Measurements from ENCODE around the gene OXSM. TPM values are rescaled to one million over a fixed set of nuclear protein-coding genes. Genes with fewer than 3 reads are reported as not detected.

Gene OXSM
- total RNA-seq, 6 experiments from 2014 or later, result 6.5 to 12.2 (median 7.8) TPM

GRCh38 chr3:25751048-25751447 lies 38.8 kb upstream of the OXSM start:
- TF ChIP-seq CTCF (IDR thresholded peaks at IDR 0.05), result no peak

GRCh38 chr3:25751725-25752124 lies 38.2 kb upstream of the OXSM start:
- no peak for TF ChIP-seq CTCF (IDR thresholded peaks at IDR 0.05)
- peaks cover 21% of the 10 kb centered on the region for H3K36me3 Mint-ChIP-seq (ENCODE audit: low read depth)
- no peaks in the 10 kb centered on the region for H3K9me3 Mint-ChIP-seq
- DNase-seq, result no peak
- no peak overlapping the region for H3K4me3 Mint-ChIP-seq
- peaks cover 18% of the 10 kb centered on the region for H3K4me1 Mint-ChIP-seq (ENCODE audit: low read depth)
- no peaks in the 10 kb centered on the region; the same call in 1 of the 2 replicates for H3K27me3 Mint-ChIP-seq (ENCODE audit: insufficient read depth)
- H3K27ac Mint-ChIP-seq, result no peak overlapping the region; the same call in 1 of the 2 replicates

More at GRCh38 chr3:25751048-25751447, 38.8 kb upstream of the OXSM start:
- H3K27ac Mint-ChIP-seq, result no peak overlapping the region
- H3K36me3 Mint-ChIP-seq (ENCODE audit: low read depth), result peaks cover 21% of the 10 kb centered on the region; the same call in 1 of the 2 replicates
- no peaks in the 10 kb centered on the region for H3K9me3 Mint-ChIP-seq
- no peak overlapping the region for H3K4me3 Mint-ChIP-seq
- DNase-seq, result no peak
- peaks cover 19% of the 10 kb centered on the region for H3K4me1 Mint-ChIP-seq (ENCODE audit: low read depth)
- no peaks in the 10 kb centered on the region; the same call in 1 of the 2 replicates for H3K27me3 Mint-ChIP-seq (ENCODE audit: insufficient read depth)

- Mint-ChIP-seq H3K4me3 (no peak overlapping the region), H3K9me3 (peaks cover 4% of the 10 kb centered on the region), H3K36me3 (ENCODE audit: low read depth) (peaks cover 34% of the 10 kb centered on the region), H3K27me3 (ENCODE audit: insufficient read depth) (no peaks in the 10 kb centered on the region), H3K4me1 (ENCODE audit: low read depth) (no peaks in the 10 kb centered on the region; the same call in 1 of the 2 replicates), H3K27ac (no peak overlapping the region)
- DNase-seq, result no peak
- no peak for TF ChIP-seq CTCF (IDR thresholded peaks at IDR 0.05)
Observed at GRCh38 chr3:25768851-25769250, 21.0 kb upstream of the OXSM start.

- Mint-ChIP-seq H3K9me3 (peaks cover 4% of the 10 kb centered on the region), H3K4me3 (no peak overlapping the region), H3K27ac (no peak overlapping the region), H3K4me1 (ENCODE audit: low read depth) (no peaks in the 10 kb centered on the region; the same call in 1 of the 2 replicates), H3K27me3 (ENCODE audit: insufficient read depth) (no peaks in the 10 kb centered on the region), H3K36me3 (ENCODE audit: low read depth) (peaks cover 66% of the 10 kb centered on the region)
- no peak for DNase-seq
- no peak for TF ChIP-seq CTCF (IDR thresholded peaks at IDR 0.05)
Observed at GRCh38 chr3:25775936-25776335, 14.0 kb upstream of the OXSM start.

GRCh38 chr3:25780618-25781017 lies 9.3 kb upstream of the OXSM start:
- Mint-ChIP-seq H3K9me3 (no peaks in the 10 kb centered on the region), H3K27me3 (ENCODE audit: insufficient read depth) (no peaks in the 10 kb centered on the region), H3K4me3 (no peak overlapping the region), H3K4me1 (ENCODE audit: low read depth) (peaks cover 24% of the 10 kb centered on the region), H3K27ac (no peak overlapping the region; the same call in 1 of the 2 replicates), H3K36me3 (ENCODE audit: low read depth) (peaks cover 20% of the 10 kb centered on the region)
- TF ChIP-seq CTCF (IDR thresholded peaks at IDR 0.05), result no peak
- no peak for DNase-seq
